GM21717 (cell line): Measurements from ENCODE around the gene R3HDM4.
A peak's percentile ranks its signal among the peaks of the same experiment; 100 is the strongest.

ENCODE experiments used
- ATAC-seq: cut with Tn5 transposase; IDR thresholded peaks from one replicate; pipeline ENCODE4 v1.9.1; 2021; ENCODE audit warnings: mild to moderate bottlenecking, moderate library complexity; ENCODE audit not compliant: unreplicated experiment

R3HDM4 gene

GRCh38 chr19:947707-948539, 34.9 kb upstream of the R3HDM4 start:
- peak; percentile 46 for ATAC-seq

GRCh38 chr19:947090-947706, 34.2 kb upstream of the R3HDM4 start:
- ATAC-seq = peak; percentile 30

- no peak for ATAC-seq
These were observed 32.6 kb upstream of the R3HDM4 start for GRCh38 chr19:945401-946252.

- no peak for ATAC-seq
These were observed 31.7 kb upstream of the R3HDM4 start for GRCh38 chr19:944663-945241.

GRCh38 chr19:944171-944567, 31.1 kb upstream of the R3HDM4 start:
- ATAC-seq = no peak

GRCh38 chr19:943551-944170, 30.6 kb upstream of the R3HDM4 start:
- no peak for ATAC-seq

GRCh38 chr19:942133-942645, 29.2 kb upstream of the R3HDM4 start:
- no peak for ATAC-seq

GRCh38 chr19:941292-942132, 28.5 kb upstream of the R3HDM4 start:
- no peak for ATAC-seq

GRCh38 chr19:940591-941291, 27.7 kb upstream of the R3HDM4 start:
- no peak for ATAC-seq

GRCh38 chr19:939922-940321, 26.9 kb upstream of the R3HDM4 start:
- ATAC-seq = no peak

GRCh38 chr19:939439-939838, 26.4 kb upstream of the R3HDM4 start:
- no peak for ATAC-seq

GRCh38 chr19:938233-938923, 25.4 kb upstream of the R3HDM4 start:
- no peak for ATAC-seq

- no peak for ATAC-seq
These were observed 24.3 kb upstream of the R3HDM4 start for GRCh38 chr19:937259-937694.

GRCh38 chr19:936175-936546, 23.1 kb upstream of the R3HDM4 start:
- no peak for ATAC-seq

GRCh38 chr19:934865-935479, 22.0 kb upstream of the R3HDM4 start:
- ATAC-seq = no peak

- no peak for ATAC-seq
These were observed 21.3 kb upstream of the R3HDM4 start for GRCh38 chr19:934197-934840.

GRCh38 chr19:933553-933882, 20.5 kb upstream of the R3HDM4 start:
- ATAC-seq = no peak
